Germinal center (tissue), 1 donor: ENCODE measurements around the gene FMN1.
A peak's percentile ranks its signal among the peaks of the same experiment; 100 is the strongest.

ENCODE experiments used
- DNase-seq: peaks from one replicate; pipeline ENCODE4 v3.0.0; 2012; ENCODE audit warnings: mixed read lengths, low spot score

FMN1 gene

GRCh38 chr15:32923176-32923575 is 271.3 kb downstream of the FMN1 start:
- DNase-seq, result no peak

DNA sequence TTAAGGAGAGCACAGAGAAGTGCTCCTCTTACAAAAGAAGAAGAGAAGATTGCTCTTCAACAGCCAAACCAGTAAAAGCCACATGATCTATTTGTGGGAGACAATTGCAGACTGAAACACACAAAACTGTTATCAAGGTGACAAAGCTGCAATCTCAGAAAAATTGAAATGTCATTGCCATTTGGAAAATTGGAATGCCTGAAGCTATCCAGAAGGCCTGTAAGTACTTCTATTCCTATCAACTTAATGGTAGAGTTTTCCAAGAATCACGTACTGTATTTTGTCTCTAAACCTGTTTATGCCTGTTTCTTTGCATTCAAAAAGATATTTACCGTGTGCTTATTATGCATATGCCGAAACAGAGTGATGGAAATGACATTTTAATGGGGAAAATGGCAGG is 272.0 kb downstream of the FMN1 start:
- DNase-seq, result no peak

DNA sequence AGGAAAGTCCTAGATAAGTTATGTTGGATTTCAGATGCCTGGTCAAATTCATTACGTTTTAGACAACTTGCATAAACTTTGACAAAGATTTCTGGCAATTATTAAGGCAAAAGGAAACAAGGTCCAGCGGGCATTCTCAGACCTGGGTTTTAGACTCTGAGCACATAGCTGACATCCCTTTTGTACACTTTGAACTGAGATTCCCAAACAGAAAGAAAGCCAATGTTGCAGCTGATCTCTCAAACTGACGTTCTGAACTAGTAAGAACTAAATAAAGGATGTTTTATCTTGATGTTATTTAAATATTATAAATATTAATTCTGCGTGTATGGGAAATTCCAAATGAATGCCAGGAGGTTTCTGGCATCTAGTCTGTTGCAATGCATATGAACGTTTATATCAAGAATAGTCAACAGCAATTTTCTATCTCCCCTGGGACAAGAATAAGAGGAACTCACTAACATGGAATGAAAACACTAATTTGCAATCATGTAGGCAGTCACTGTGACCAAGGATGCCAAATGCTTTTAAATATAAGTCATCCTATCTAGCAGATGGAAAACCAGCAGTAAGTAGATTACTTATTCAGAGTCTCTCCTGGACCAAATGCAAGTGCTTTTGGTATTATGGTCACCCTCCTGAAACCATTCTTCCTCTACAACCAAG is 274.6 kb downstream of the FMN1 start:
- DNase-seq, result no peak

DNA sequence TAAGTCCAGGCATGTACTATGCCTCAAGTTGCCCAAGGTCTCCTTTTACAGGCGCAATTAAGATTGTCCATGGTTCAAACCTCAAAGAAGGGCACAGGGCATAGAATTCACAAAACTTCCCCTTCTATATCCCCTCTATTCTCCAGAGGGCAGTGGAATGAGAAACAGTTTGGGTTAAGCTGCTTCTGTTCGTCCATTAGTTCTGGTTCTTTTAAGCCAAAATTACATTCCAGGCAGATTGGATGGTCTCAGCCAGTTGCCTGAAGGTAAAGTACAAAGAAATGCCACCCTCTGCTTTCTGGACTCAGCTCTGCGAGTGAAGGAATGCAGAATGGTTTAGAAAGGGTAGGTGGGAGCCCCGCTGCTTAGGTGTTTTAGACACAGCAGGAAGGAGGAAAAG is 276.0 kb downstream of the FMN1 start:
- no peak for DNase-seq

GRCh38 chr15:32910839-32911238 is 283.7 kb downstream of the FMN1 start:
- no peak for DNase-seq

DNA sequence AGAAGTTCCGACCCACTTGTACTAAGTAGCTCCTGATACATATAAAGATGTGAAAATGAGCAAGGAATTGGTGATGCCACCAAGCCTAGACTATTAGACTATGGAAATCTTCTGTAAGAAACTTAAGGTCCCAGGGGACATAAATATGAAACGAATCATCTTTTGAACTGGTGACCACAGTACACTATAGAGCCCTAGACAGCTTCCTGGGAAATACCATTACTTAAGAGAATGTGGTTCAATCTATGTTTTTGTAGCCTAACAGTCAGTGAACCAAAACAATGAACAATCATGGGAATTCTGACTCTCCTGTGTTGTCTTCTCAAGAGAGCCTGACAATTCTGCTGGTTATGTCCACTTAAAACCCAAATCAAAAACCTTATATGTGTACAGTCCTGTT is 285.1 kb downstream of the FMN1 start:
- no peak for DNase-seq

- DNase-seq, result no peak
Measured at GRCh38 chr15:32908872-32909271, 285.6 kb downstream of the FMN1 start.

DNA sequence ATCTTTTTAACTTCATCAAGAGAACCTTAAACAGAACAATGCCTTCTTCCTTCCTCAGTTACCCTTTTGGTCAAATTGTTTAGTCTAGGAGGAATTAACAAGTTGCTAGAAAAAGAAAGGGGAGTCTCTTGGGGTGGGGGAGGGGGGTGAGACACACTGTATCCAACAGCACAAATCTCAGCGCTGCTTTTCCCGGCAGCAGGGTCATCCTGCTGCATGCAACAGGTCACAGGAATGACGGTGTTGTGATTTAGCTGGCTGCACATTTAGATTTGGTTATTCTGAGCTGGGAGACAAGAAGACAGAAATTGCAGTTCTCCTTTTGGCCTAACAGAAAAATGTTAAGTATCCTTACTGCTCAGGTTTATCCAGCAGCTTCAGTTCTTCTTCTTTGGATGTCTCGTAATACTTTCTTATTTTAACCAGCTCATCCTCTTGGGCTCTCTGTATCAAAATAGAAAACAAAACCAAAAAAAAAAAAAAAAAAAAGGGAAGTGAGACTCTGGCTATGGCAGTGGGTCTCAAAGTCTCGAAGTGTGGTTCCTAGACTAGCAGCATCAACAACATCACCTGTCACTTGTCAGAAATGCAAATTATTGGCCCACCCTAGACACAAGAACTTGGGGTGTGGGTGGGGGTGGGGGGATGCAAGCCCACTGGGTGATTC is 286.2 kb downstream of the FMN1 start:
- DNase-seq, result peak; percentile 77

DNA sequence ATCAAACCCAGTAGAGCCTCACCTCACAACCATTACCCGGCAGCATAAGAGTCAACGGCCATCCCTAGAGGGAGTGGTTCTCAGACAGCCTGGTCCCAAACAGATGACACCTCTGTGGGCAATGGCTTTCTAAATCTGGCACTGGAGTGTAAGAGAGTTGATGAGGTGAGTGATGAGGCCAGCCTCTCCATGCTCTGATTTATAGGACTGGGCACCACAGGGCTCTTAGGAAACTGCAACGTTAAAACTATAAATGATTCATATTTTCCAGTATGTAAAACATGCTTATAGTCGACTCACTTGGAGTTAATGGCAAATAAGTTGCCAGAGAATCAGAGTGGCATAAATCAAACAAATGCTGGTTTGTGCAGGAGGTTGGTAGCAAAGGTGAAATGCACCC is 289.0 kb downstream of the FMN1 start:
- DNase-seq, result no peak

- DNase-seq, result no peak
Measured at GRCh38 chr15:32904448-32904847, 290.1 kb downstream of the FMN1 start.

GRCh38 chr15:32903591-32904290 is 290.8 kb downstream of the FMN1 start:
- DNase-seq, result no peak

DNA sequence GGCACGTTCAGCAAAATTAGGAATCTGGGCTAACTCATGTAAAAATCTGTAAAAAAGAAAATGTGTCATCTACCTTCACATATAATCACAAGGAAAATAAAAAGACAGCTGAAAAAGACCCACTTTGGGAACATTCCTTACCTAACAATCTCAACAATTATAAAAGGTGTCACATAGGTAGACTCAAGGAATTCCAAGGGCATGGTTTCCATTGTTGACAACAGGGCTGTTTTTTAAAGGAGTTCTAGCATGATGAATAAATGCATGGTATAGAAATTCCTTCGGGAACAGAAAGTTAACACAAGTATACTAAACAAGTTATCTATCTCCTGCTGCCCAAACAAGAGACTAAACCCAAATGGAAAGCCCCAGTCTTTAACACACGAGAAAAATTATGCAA is 292.5 kb downstream of the FMN1 start:
- no peak for DNase-seq

DNA sequence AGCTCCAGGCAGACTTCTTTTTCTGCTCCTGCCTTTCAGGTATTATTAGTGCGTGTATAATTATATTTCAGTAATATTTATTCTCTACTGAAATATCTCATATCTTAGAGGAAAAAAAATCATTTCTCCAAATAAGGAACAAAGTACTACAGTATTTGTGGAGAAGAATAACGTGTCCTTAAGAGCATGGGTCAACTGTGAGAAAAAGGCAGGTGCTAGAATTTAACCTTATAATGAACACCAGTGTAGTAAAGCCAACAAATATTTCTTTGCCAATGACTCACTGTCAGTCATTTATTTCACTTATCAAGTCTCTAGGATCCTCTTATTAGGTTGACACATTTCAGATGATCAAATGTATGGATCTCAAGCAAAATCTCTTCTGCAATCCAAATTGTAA is 293.3 kb downstream of the FMN1 start:
- no peak for DNase-seq

DNA sequence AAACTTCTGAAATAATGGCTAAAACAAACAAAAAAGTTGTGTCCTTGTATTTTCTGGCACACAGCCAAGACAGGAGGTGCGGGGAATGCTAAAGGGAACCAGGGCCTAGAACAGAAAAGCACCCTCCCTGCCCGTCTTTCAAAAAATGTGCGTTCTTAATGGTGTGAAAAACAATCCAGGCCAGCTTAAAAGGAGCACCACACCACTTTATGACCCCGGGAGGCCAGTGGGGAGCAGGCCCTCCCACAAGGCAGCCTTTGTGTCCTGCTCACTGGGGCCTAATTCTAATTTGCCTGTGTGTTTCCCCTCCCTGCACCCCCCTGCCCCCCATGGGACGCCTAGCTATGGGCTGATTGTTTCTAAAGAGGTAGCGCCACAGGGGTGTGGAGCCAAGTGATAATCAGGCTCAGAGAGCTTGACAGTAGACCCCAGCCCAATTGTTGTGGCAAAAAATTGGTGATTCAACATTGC is 295.4 kb downstream of the FMN1 start:
- peak; percentile 50 for DNase-seq

GRCh38 chr15:32898414-32898813 is 296.1 kb downstream of the FMN1 start:
- no peak for DNase-seq

DNA sequence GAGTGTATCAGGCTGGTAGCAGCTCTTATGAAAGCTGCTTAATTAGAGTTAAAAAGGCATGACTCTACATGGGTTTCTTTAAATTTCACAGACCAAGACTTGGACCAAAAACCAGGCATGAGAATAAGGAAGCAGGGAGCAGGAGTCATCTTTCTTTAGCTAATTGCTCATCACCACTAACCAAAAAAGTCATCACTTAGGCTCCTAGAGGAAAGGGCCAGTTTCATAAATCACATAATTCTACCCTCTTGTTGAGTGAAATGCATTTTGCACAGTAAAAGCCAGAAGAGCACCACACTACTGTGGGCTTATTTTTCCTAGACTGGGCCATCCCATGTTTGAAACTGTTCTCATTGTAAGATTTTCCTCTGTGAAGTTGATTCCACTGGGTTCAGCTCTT is 301.1 kb downstream of the FMN1 start:
- no peak for DNase-seq

GRCh38 chr15:32889214-32889613 is 305.3 kb downstream of the FMN1 start:
- DNase-seq, result no peak

GRCh38 chr15:32888221-32888761 is 306.2 kb downstream of the FMN1 start:
- no peak for DNase-seq

DNA sequence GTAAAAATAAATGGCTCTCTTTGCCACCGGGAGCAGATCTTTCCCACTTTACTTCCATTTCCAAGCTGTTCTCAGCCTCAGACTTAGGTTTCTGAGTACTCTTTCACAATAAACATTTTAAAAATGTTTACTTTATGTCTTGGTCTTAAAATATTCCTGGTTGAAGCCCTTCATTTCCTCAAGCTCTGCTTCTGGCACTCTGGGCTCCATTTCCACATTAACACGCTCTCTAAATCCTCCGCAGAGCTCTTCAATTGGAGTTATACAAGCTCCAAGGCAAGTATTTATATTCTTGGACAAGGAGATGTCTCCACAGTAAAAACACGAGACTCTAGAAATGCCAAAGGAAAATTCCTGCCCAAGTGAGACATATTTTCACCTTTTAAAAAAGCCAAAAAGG is 307.4 kb downstream of the FMN1 start:
- no peak for DNase-seq

DNA sequence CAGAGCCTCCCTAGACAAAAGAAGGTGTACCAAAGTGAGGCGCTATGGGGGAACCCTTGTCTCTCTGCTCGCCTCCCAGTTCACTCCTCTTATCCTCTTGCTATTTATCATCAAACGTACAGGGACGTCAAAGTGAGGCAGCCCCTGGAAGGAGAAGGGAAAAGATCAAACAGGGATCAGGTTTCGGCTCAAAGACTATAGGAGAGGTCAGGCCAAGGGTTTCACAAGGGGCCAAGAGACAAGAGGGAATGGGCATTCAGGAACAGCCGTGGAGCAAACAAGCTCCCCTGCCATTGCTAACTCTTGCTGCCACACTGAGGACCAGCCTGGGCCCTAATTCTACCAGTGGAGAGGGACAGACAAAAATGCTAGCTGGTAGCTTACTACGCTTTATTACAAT is 308.1 kb downstream of the FMN1 start:
- no peak for DNase-seq

DNA sequence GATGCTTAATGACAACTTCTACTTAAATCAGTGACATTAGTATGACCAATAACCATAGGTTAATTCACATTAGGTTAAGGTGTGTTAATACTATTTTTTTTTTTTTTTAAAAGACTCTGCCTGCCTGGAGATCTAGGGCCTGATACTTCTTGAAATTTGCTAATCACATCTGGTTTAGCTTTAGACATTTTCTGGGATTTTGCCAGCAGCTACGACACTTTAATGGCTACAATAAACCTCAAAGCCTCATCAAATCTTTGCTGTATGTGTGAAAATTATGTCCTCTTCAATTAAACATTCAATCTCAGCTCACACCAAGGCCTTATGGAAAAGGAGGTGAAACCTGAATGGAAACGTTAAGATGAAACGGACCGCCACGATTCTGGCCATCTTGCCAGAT is 308.8 kb downstream of the FMN1 start:
- no peak for DNase-seq

DNA sequence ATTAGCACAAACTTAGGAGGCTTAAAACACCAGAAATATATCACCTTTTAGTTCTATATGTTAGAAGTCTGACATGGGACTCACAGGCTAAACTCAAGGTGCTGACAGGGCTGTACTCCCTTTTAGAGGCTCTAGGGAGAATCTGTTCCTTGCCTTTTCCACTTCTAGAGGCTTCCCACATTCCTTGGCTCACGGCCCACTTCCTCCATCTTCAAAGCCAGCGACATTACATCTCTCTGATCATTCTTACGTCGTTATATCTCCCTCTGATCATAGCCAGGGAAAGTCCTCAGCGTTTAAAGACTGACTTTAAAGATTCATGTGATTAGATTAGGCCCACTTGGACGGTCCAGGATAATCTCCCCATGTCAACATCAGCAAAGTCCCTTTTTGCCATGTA is 310.4 kb downstream of the FMN1 start:
- no peak for DNase-seq

DNA sequence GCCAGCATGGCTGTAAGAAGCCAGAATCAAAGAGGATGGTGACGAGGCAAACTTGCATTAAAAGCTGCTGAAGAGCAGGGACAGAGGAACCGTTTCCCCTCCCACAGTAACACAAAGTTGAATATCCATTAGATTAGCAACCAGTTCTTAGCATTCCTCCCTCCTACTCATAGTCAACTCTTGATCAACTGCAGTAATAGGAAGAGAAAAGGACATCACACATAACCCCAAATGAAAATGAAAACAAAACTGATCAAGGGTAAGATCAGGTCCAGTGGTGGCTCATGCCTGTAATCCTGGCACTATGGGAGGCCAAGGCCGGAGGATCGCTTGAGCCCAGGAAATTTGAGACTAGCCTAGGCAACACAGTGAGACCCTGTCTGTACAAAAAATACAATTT is 311.6 kb downstream of the FMN1 start:
- DNase-seq, result no peak
